Sigmoid colon (tissue), 7 donors: ENCODE measurements around the gene ABI3. TPM values are rescaled to one million over a fixed set of nuclear protein-coding genes. Genes with fewer than 3 reads are reported as not detected.

Experiments
- DNase-seq: peaks from one replicate; pipeline ENCODE4 v3.0.0-alpha.2; 2019
- H3K27ac ChIP-seq, 4 donors: fragments of 200-600 bp; sonication (generic); one replicate each; pipeline ENCODE4 v1.5.1; 2016 to 2019; ENCODE audit warnings: mild to moderate bottlenecking in 1 of 4
- H3K27me3 ChIP-seq, 3 donors: fragments of 200-600 bp; sonication (generic); one replicate each; pipeline ENCODE4 v1.5.1; 2019; ENCODE audit warnings: mild to moderate bottlenecking in 1 of 3
- H3K36me3 ChIP-seq, 4 donors: fragments of 200-600 bp; sonication (generic); one replicate each; pipeline ENCODE4 v1.5.1; 2016 to 2019
- H3K4me1 ChIP-seq, 4 donors: fragments of 200-600 bp; sonication (generic); one replicate each; pipeline ENCODE4 v1.5.1; 2017 to 2019
- H3K4me3 ChIP-seq, 4 donors: fragments of 200-600 bp; sonication (generic); one replicate each; pipeline ENCODE4 v1.5.1; 2017 to 2019; ENCODE audit warnings: mild to moderate bottlenecking in 2 of 4, moderate library complexity in 1 of 4
- H3K9me3 ChIP-seq, 4 donors: fragments of 200-600 bp in 3 of 4; sonication (generic) in 3 of 4; one replicate each; pipeline versions ENCODE4 v1.5.1 to v1.6.1; 2013 to 2019
- CTCF ChIP-seq, 4 experiments: fragments of 450-650 bp in 3 of 4; fragments of 200-600 bp in 1 of 4; IDR thresholded peaks; one replicate each; pipeline ENCODE4 v1.5.1; 2016 to 2019; ENCODE audit warnings: antibody characterized with exemption in 4 of 4, mild to moderate bottlenecking in 3 of 4, moderate library complexity in 2 of 4
- EP300 ChIP-seq, 4 donors: sonication (generic); formaldehyde crosslinking; IDR thresholded peaks; one replicate each; pipeline ENCODE4 v1.6.1; 2017; ENCODE audit warnings: antibody characterized with exemption in 4 of 4
- POLR2A ChIP-seq, 2 donors: fragments of 450-650 bp; IDR thresholded peaks; one replicate each; pipeline ENCODE4 v1.6.1; 2016; ENCODE audit warnings: antibody characterized with exemption in 2 of 2, mild to moderate bottlenecking in 2 of 2, moderate library complexity in 2 of 2
- POLR2AphosphoS5 ChIP-seq, 4 donors: sonication (generic); formaldehyde crosslinking; IDR thresholded peaks; one replicate each; pipeline ENCODE4 v1.6.1; 2017; ENCODE audit warnings: antibody characterized with exemption in 4 of 4
- WGBS, 2 donors: extraction: QIAGEN DNeasy Blood & Tissue Kit; methylation state at CpG; one replicate each; pipeline ENCODE4 v1.1.7; 2013; 5-methylcytosine and 5-hydroxymethylcytosine counted together
- intact Hi-C: fragments of 100-400 bp; cut with DNase I; formaldehyde crosslinking; loops from one replicate; pipeline ENCODE4 v1.15.1; 2023
- polyA plus RNA-seq, 3 donors: library from polyadenylated mRNA; stranded (reverse); fragments of 200-250 nt; gene quantifications; one replicate each; pipeline ENCODE4 v1.2.3, GENCODE V29; 2013
- total RNA-seq, 4 donors: library from RNA; depleted of rRNA; stranded (reverse); fragments of >200 nt; gene quantifications; one replicate each; pipeline ENCODE4 v1.1.0, GENCODE V29; 2016
- donor health status: healthy with polysubstance abuse.
- donor health status: Bipolar disorder and iron deficiency.
- donor health status: healthy.

Gene ABI3
- total and polyA plus RNA-seq, 7 donors, result 1.8 to 16.0 (median 7.1) TPM

- Histone ChIP-seq H3K4me3 (peak overlapping the region in 2 of 4 donors; percentile 22 to 28), H3K36me3 (no peaks in the 10 kb centered on the region), H3K4me1 (peaks cover 0 to 19% (median 17%) of the 10 kb centered on the region in 4 donors), H3K27ac (no peak overlapping the region), H3K27me3 (peaks cover 24 to 80% (median 66%) of the 10 kb centered on the region in 3 donors), H3K9me3 (no peaks in the 10 kb centered on the region)
- no peak for DNase-seq
- TF ChIP-seq POLR2A (IDR thresholded peaks at IDR 0.05) (no peak), EP300 (IDR thresholded peaks at IDR 0.05) (no peak), POLR2AphosphoS5 (IDR thresholded peaks at IDR 0.05) (no peak), CTCF (IDR thresholded peaks at IDR 0.05) (peak; percentile 18 to 72 (median 67))
- WGBS, 2 donors, result 2 to 5% methylated on average over 31 of the region's 31 CpGs
- intact Hi-C loops, result no loop called here
Observed at GRCh38 chr17:49223517-49224197, 13.2 kb downstream of the ABI3 start.

DNA sequence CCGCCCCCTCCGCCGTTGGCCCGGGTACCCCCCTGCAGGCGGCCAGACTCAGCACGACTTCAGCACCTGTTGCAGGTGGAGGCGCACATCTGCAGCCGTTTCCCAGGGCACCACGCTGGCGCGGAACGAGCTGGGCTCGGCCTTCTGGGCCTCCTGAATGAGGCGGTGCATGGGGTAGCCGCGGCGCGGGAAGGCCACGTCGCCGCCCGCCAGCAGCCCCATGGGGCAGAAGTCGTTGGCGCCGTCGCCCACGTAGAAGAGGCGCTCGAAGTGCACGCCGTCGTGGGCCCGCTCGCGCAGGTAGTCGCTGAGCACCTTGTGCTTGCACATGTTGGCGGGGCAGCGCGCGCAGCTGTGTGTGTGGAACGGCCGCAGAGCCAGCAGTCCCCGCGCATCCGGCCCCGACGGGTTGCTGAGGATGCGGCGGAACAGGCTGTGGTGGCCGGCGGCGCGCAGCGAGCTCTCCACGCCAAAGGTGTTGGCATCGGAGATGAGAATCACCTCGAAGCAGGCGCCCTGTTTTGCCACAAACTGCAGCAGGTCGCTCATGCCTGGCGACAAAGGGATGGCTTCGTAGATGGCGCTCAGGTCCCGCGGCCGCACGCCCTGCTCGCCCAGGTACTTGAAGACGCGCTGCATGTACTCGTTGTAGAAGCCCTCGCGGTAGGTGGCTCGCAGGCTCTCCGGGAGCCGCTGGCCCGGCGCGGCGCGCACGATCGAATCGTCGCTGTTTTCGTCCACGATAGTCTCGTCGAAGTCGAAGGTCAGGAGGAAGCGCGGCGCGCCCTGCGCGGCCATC is 13.9 kb downstream of the ABI3 start:
- Histone ChIP-seq H3K4me3 (peak overlapping the region in 2 of 4 donors; percentile 22 to 28), H3K36me3 (no peaks in the 10 kb centered on the region), H3K9me3 (no peaks in the 10 kb centered on the region), H3K27ac (no peak overlapping the region), H3K4me1 (peaks cover 0 to 20% (median 17%) of the 10 kb centered on the region in 4 donors), H3K27me3 (peaks cover 24 to 76% (median 61%) of the 10 kb centered on the region in 3 donors)
- intact Hi-C loops, result no loop called here
- WGBS, 2 donors, result 1% methylated on average over 95 of the region's 95 CpGs
- no peak for DNase-seq
- TF ChIP-seq CTCF (IDR thresholded peaks at IDR 0.05) (no peak), POLR2AphosphoS5 (IDR thresholded peaks at IDR 0.05) (no peak), POLR2A (IDR thresholded peaks at IDR 0.05) (no peak), EP300 (IDR thresholded peaks at IDR 0.05) (no peak)

DNA sequence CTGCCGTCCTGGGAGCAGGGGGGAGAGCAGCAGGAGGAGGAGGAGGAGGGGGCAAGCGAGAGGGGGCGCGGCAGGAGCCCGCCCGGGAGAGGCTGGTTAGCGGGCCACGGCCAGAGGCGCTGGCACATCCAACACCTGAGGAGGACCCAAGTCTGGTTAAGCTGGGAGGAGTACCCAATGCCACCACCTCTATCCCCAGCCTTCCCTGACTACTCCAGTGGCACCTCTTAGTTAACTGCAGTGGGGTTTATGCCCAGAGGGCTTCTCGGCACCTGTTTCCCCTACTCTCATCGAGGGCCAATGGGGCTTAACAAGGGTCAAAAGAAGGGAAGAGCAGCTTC is 14.5 kb downstream of the ABI3 start:
- WGBS, 2 donors, result 22 to 24% methylated on average over 11 of the region's 11 CpGs
- Histone ChIP-seq H3K27ac (no peak overlapping the region), H3K9me3 (no peaks in the 10 kb centered on the region), H3K4me1 (peaks cover 0 to 26% (median 22%) of the 10 kb centered on the region in 4 donors), H3K27me3 (peaks cover 23 to 76% (median 55%) of the 10 kb centered on the region in 3 donors), H3K36me3 (no peaks in the 10 kb centered on the region), H3K4me3 (peak overlapping the region in 2 of 4 donors; percentile 22 to 28)
- intact Hi-C loops, result loop anchor here (5.0 kb wide), 1 partner anchor 33 kb away; no protein-coding TSS in a partner anchor
- DNase-seq, result no peak
- no peak for TF ChIP-seq CTCF (IDR thresholded peaks at IDR 0.05)

DNA sequence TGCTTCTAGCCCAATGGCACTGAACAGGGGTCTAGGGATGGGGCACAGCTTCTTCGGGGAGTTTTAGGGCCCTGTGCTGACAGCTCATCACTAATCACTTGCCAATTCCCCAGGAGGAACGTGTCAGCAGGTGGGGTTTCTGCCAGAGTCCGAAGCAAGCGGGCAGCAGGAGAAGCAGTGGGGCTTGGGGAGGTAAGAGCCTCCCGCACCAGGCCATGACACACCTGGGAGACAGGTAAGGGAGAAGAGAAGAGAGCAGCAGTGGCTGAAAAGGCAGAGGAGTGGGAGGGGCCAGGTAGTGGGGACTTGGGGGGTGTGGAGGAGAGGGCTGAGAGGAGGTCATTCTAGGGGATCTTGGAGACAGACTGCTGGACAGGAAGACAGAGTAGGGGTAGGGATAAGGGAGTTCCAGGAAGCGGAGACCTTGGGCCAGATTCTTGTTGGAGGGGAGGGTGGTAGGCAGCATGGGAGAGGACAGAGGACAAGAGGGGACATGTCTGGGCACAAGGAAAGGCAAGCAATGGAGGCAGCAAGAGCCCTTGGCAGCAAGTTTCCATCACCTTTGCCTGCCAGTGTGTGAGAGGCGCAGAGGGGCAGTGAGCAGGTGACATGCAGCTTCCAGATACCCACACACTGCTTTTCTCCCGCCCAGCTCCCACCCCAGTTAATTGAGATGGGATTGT is 15.2 kb downstream of the ABI3 start:
- H3K9me3 ChIP-seq, result no peaks in the 10 kb centered on the region
- H3K36me3 ChIP-seq, result no peaks in the 10 kb centered on the region
- no peak for TF ChIP-seq POLR2AphosphoS5 (IDR thresholded peaks at IDR 0.05)
- no peak for TF ChIP-seq EP300 (IDR thresholded peaks at IDR 0.05)
- no peak for TF ChIP-seq CTCF (IDR thresholded peaks at IDR 0.05)
- no peak for TF ChIP-seq POLR2A (IDR thresholded peaks at IDR 0.05)
- no peak overlapping the region for H3K27ac ChIP-seq
- peaks cover 20 to 70% (median 54%) of the 10 kb centered on the region in 3 donors for H3K27me3 ChIP-seq
- no peak overlapping the region for H3K4me3 ChIP-seq
- DNase-seq, result no peak
- H3K4me1 ChIP-seq, result peaks cover 0 to 31% (median 29%) of the 10 kb centered on the region in 4 donors
- WGBS, 2 donors, result 81 to 90% methylated on average over 8 of the region's 8 CpGs
- intact Hi-C loops, result loop anchor here (2.0 to 5.0 kb wide), 2 partner anchors 33 to 45 kb away; no protein-coding TSS in a partner anchor
